ENCODE results near the gene CHTOP. TPM values are rescaled to one million over a fixed set of nuclear protein-coding genes. Genes with fewer than 3 reads are reported as not detected.

CHTOP gene
- total and polyA plus RNA-seq, 2 of the 13 experiments (the other 11 are each of a cell fraction or from before 2014, with no cell fraction given), result 38.0 to 51.9 TPM

GRCh38 chr1:153612755-153613331 is 21.0 kb upstream of the CHTOP start, which contains the start of gene S100A16 (continued):
- TF ChIP-seq, protein P1, sequence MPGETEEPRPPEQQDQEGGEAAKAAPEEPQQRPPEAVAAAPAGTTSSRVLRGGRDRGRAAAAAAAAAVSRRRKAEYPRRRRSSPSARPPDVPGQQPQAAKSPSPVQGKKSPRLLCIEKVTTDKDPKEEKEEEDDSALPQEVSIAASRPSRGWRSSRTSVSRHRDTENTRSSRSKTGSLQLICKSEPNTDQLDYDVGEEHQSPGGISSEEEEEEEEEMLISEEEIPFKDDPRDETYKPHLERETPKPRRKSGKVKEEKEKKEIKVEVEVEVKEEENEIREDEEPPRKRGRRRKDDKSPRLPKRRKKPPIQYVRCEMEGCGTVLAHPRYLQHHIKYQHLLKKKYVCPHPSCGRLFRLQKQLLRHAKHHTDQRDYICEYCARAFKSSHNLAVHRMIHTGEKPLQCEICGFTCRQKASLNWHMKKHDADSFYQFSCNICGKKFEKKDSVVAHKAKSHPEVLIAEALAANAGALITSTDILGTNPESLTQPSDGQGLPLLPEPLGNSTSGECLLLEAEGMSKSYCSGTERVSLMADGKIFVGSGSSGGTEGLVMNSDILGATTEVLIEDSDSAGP (CRISPR knock-in tag; IDR thresholded peaks at IDR 0.05; ENCODE audit: borderline replicate concordance), result peak; percentile 98
- TF ChIP-seq POLR2AphosphoS5 (IDR thresholded peaks at IDR 0.05; ENCODE audit: low read depth, low read length) (peak; percentile 66), ADNP (CRISPR knock-in tag; IDR thresholded peaks at IDR 0.05) (no peak), POLR2G (IDR thresholded peaks at IDR 0.05; ENCODE audit: low read depth, low read length) (peak; percentile 79), RAD51 (IDR thresholded peaks at IDR 0.05; ENCODE audit: borderline replicate concordance) (no peak), BRD4 (CRISPR knock-in tag; IDR thresholded peaks at IDR 0.05) (peak; percentile 52; the same call in 1 of the 2 replicates), RBM39 (IDR thresholded peaks at IDR 0.05; ENCODE audit: low read depth, low read length, poor library complexity, severe bottlenecking) (peak; percentile 75), RFXANK (CRISPR knock-in tag; IDR thresholded peaks at IDR 0.05) (no peak), SATB2 (CRISPR knock-in tag; IDR thresholded peaks at IDR 0.05) (no peak), ZNF792 (CRISPR knock-in tag; IDR thresholded peaks at IDR 0.05) (peak; percentile 86; the same call in 1 of the 2 replicates), ZSCAN29 (CRISPR knock-in tag; conservative IDR thresholded peaks at IDR 0.05) (0 out of 2 replicates have a peak, but pooled peaks have one; percentile 35), ZNF704 (CRISPR knock-in tag; IDR thresholded peaks at IDR 0.05; ENCODE audit: borderline replicate concordance) (0 out of 2 replicates have a peak, but pooled peaks have one; percentile 47), ZNF264 (CRISPR knock-in tag; IDR thresholded peaks at IDR 0.05) (no peak), ARHGAP35 (CRISPR knock-in tag; IDR thresholded peaks at IDR 0.05; ENCODE audit: borderline replicate concordance) (no peak), NRL (CRISPR knock-in tag; IDR thresholded peaks at IDR 0.05; ENCODE audit: borderline replicate concordance) (0 out of 2 replicates have a peak, but pooled peaks have one; percentile 35), LCORL (IDR thresholded peaks at IDR 0.05) (no peak), LCORL (CRISPR knock-in tag; IDR thresholded peaks at IDR 0.05) (peak; percentile 64; the same call in 1 of the 2 replicates), NR3C1 (CRISPR knock-in tag; IDR thresholded peaks at IDR 0.05) (no peak), HNRNPLL (IDR thresholded peaks at IDR 0.05; ENCODE audit: low read depth, low read length, poor library complexity, severe bottlenecking) (peak; percentile 36), ZSCAN25 (CRISPR knock-in tag; IDR thresholded peaks at IDR 0.05) (no peak), MEF2D (CRISPR knock-in tag; IDR thresholded peaks at IDR 0.05) (0 out of 2 replicates have a peak, but pooled peaks have one; percentile 22), DMAP1 (CRISPR knock-in tag; IDR thresholded peaks at IDR 0.05) (no peak)
- TF ChIP-seq, protein P2, sequence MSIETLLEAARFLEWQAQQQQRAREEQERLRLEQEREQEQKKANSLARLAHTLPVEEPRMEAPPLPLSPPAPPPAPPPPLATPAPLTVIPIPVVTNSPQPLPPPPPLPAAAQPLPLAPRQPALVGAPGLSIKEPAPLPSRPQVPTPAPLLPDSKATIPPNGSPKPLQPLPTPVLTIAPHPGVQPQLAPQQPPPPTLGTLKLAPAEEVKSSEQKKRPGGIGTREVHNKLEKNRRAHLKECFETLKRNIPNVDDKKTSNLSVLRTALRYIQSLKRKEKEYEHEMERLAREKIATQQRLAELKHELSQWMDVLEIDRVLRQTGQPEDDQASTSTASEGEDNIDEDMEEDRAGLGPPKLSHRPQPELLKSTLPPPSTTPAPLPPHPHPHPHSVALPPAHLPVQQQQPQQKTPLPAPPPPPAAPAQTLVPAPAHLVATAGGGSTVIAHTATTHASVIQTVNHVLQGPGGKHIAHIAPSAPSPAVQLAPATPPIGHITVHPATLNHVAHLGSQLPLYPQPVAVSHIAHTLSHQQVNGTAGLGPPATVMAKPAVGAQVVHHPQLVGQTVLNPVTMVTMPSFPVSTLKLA (IDR thresholded peaks at IDR 0.05), result no peak
- TF ChIP-seq, protein P3, sequence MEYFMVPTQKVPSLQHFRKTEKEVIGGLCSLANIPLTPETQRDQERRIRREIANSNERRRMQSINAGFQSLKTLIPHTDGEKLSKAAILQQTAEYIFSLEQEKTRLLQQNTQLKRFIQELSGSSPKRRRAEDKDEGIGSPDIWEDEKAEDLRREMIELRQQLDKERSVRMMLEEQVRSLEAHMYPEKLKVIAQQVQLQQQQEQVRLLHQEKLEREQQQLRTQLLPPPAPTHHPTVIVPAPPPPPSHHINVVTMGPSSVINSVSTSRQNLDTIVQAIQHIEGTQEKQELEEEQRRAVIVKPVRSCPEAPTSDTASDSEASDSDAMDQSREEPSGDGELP (IDR thresholded peaks at IDR 0.05; ENCODE audit: borderline replicate concordance, low read depth), result peak; percentile 31; the same call in 1 of the 2 replicates

All from HepG2 (cell line).